Erythroblast (primary cell): ENCODE results near the gene NSFL1C.

Experiments used
- DNase-seq, 2 experiments: peaks; one replicate each; lab custom pipeline; 2025; lab: John Stamatoyannopoulos, UW
- GATA1 ChIP-seq: IDR thresholded peaks from 2 replicates; pipeline ENCODE4 v1.6.1; 2011; ENCODE audit warnings: low read depth, mild to moderate bottlenecking, control low read depth, low read length, moderate library complexity
- POLR2A ChIP-seq: IDR thresholded peaks from 2 replicates; pipeline ENCODE4 v1.6.1; 2011; ENCODE audit warnings: mild to moderate bottlenecking, low read length

The NSFL1C gene

DNA sequence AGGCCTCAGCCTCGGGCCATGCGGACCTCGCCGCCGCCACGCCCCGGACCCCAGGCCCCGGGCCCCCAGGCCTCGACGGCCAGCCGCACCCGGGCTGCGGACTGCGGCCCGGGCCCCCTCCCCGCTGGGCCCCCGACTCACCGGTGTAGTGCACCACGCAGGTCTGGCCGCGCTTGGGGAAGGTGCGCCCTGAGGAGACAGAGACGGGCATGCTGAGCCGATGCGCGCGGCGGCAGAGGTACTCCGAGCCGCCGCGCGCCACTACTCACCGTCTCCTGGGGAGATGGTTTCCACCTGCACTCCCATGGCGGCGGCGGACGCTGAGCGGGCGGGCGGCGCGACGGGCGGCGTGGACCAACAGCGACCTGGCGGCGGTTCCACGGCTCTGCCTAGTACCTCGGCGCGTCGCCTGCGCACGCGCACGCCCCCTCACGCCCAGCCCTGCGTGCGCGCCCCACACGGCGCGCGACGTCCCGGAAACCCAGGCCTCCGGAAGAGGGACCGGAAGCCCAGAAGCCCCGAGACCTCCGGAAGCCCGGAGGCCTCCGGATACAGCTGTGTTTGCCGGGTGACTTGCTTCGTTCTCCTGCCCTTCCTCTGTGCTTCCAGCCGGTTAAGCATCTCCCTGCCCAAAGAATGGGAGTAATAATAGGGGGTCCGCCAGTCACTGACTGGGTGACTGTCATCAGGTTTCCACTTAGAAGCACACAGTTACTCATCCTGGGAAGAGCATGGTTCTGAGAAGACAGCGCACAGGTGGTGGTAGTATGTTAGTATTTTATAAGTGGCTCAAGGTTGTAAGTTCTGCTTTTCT lies 73.7 kb downstream of the NSFL1C start, which contains the start of gene FKBP1A:
FKBP1A (minus strand) TSS at position 362 of the 814 bp plus-strand sequence; CDS start at position 306, 56 bp downstream.
- TF ChIP-seq GATA1 = no peak
- peak; percentile 75 for TF ChIP-seq POLR2A
- peak; percentile 94 to 96 for DNase-seq

DNA sequence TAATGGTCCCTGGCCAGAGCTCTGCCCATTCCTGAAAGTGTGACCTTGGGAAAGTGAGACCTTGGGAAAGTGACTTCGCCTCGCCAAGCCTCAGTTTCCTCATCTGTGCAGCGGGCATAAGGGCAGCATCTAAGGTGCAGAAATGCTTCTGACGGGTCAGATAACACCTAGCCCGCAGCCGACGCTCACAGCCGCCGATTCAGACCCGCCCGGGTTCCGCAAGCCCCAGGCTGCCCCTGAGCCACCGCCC lies 74.3 kb downstream of the NSFL1C start:
- TF ChIP-seq GATA1 (no peak), POLR2A (no peak)

More for the DNA sequence above, 74.3 kb downstream of the NSFL1C start:
- peak; percentile 75 to 76 for DNase-seq
